Astrocyte (in vitro differentiated cells and primary cell): ENCODE results near the gene NFIA.

Experiments used
- EZH2 ChIP-seq: IDR thresholded peaks from 2 replicates; pipeline ENCODE4 v1.6.1; 2012; ENCODE audit warnings: mild to moderate bottlenecking, low read length, inconsistent platforms; ENCODE audit not compliant: insufficient read depth
- TF ChIP-seq, protein P1 (sequence below): IDR thresholded peaks from 2 replicates; pipeline ENCODE4 v1.5.1; 2011; ENCODE audit warnings: low read depth, mild to moderate bottlenecking, inconsistent platforms, low read length, moderate library complexity; ENCODE audit not compliant: insufficient read depth

DNA sequence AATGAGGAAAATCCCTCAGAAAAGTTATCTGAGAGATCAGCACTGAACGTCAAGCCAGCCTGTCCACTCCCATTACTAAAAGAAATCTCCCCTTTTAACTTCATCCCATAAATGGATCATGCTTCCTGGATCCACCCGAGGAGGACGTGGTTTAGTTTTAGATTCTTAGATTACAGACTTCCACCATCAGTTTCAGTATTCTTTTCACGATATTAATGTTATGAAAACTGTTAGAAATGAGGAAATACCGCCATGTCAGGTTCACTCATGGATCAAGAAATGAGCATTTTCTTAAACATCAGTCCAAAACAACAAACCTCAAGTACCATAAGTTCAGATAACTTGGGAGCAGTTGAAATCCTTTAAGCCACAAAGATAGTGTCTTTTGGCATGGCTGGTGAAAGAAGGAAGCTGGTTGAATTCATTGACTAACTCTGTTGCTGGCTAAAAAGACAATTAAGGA lies 49.8 kb downstream of the NFIA start:
- TF ChIP-seq, protein P1, sequence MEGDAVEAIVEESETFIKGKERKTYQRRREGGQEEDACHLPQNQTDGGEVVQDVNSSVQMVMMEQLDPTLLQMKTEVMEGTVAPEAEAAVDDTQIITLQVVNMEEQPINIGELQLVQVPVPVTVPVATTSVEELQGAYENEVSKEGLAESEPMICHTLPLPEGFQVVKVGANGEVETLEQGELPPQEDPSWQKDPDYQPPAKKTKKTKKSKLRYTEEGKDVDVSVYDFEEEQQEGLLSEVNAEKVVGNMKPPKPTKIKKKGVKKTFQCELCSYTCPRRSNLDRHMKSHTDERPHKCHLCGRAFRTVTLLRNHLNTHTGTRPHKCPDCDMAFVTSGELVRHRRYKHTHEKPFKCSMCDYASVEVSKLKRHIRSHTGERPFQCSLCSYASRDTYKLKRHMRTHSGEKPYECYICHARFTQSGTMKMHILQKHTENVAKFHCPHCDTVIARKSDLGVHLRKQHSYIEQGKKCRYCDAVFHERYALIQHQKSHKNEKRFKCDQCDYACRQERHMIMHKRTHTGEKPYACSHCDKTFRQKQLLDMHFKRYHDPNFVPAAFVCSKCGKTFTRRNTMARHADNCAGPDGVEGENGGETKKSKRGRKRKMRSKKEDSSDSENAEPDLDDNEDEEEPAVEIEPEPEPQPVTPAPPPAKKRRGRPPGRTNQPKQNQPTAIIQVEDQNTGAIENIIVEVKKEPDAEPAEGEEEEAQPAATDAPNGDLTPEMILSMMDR, result no peak
- no peak for TF ChIP-seq EZH2
